ENCODE results near the gene SLC25A51. TPM values are rescaled to one million over a fixed set of nuclear protein-coding genes. Genes with fewer than 3 reads are reported as not detected.
A peak's percentile ranks its signal among the peaks of the same experiment; 100 is the strongest.

SLC25A51 gene, protein sequence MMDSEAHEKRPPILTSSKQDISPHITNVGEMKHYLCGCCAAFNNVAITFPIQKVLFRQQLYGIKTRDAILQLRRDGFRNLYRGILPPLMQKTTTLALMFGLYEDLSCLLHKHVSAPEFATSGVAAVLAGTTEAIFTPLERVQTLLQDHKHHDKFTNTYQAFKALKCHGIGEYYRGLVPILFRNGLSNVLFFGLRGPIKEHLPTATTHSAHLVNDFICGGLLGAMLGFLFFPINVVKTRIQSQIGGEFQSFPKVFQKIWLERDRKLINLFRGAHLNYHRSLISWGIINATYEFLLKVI
- polyA plus RNA-seq (26.8 and 34.5 TPM in 2 replicates), polyA minus RNA-seq (102 and 106 TPM in 2 replicates)

GRCh38 chr9:37903647-37904444 lies at the start of gene SLC25A51:
Gene SLC25A51, minus strand, starts transcription at chr9:37904127. Its CDS starts 15,577 bp downstream, at chr9:37888550.
- Histone ChIP-seq H3K9me2 (ENCODE audit: insufficient read depth, low read length) (no peaks in the 10 kb centered on the region), H2AFZ (ENCODE audit: low read depth, low read length) (peak within 1 kb of the TSS; percentile 61), H3K27me3 (ENCODE audit: insufficient read depth, low read depth, low read length) (no peaks in the 10 kb centered on the region), H3K9me3 (ENCODE audit: low read length) (no peaks in the 10 kb centered on the region), H3F3A (ENCODE audit: insufficient read depth, low read length, poor library complexity, severe bottlenecking) (no peaks in the 10 kb centered on the region), H4K20me1 (ENCODE audit: insufficient read depth) (no peaks in the 10 kb centered on the region), H3K79me2 (replicated peaks; ENCODE audit: insufficient read depth, low read length) (peaks cover 26% of the 10 kb centered on the region), H3K4me2 (ENCODE audit: low read length) (peak within 1 kb of the TSS; percentile 93), H3K9ac (ENCODE audit: low read length) (peak within 1 kb of the TSS; percentile 81), H3K36me3 (ENCODE audit: insufficient read depth, low read length) (no peaks in the 10 kb centered on the region), H3K4me3 (ENCODE audit: low read length) (peak within 1 kb of the TSS; percentile 96), H3K27ac (ENCODE audit: low read length) (peak within 1 kb of the TSS; percentile 70)
- TF ChIP-seq MXI1 (conservative IDR thresholded peaks at IDR 0.05; ENCODE audit: poor library complexity, severe bottlenecking) (peak; percentile 98), CTCF (IDR thresholded peaks at IDR 0.05; ENCODE audit: poor library complexity, severe bottlenecking) (peak; percentile 99), EZH2 (IDR thresholded peaks at IDR 0.05; ENCODE audit: borderline replicate concordance, insufficient read depth, low read length, poor library complexity, severe bottlenecking) (no peak), SMC3 (conservative IDR thresholded peaks at IDR 0.05; ENCODE audit: poor library complexity) (peak; percentile 90), TAF1 (IDR thresholded peaks at IDR 0.05; ENCODE audit: low read depth) (peak; percentile 41), RAD21 (conservative IDR thresholded peaks at IDR 0.05) (peak; percentile 81), POLR2AphosphoS5 (IDR thresholded peaks at IDR 0.05) (peak; percentile 90), EP300 (conservative IDR thresholded peaks at IDR 0.05; ENCODE audit: poor library complexity, severe bottlenecking) (peak; percentile 74)
- TF ChIP-seq, protein P1, sequence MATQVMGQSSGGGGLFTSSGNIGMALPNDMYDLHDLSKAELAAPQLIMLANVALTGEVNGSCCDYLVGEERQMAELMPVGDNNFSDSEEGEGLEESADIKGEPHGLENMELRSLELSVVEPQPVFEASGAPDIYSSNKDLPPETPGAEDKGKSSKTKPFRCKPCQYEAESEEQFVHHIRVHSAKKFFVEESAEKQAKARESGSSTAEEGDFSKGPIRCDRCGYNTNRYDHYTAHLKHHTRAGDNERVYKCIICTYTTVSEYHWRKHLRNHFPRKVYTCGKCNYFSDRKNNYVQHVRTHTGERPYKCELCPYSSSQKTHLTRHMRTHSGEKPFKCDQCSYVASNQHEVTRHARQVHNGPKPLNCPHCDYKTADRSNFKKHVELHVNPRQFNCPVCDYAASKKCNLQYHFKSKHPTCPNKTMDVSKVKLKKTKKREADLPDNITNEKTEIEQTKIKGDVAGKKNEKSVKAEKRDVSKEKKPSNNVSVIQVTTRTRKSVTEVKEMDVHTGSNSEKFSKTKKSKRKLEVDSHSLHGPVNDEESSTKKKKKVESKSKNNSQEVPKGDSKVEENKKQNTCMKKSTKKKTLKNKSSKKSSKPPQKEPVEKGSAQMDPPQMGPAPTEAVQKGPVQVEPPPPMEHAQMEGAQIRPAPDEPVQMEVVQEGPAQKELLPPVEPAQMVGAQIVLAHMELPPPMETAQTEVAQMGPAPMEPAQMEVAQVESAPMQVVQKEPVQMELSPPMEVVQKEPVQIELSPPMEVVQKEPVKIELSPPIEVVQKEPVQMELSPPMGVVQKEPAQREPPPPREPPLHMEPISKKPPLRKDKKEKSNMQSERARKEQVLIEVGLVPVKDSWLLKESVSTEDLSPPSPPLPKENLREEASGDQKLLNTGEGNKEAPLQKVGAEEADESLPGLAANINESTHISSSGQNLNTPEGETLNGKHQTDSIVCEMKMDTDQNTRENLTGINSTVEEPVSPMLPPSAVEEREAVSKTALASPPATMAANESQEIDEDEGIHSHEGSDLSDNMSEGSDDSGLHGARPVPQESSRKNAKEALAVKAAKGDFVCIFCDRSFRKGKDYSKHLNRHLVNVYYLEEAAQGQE (IDR thresholded peaks at IDR 0.05; ENCODE audit: borderline replicate concordance), result peak; percentile 9

DNA sequence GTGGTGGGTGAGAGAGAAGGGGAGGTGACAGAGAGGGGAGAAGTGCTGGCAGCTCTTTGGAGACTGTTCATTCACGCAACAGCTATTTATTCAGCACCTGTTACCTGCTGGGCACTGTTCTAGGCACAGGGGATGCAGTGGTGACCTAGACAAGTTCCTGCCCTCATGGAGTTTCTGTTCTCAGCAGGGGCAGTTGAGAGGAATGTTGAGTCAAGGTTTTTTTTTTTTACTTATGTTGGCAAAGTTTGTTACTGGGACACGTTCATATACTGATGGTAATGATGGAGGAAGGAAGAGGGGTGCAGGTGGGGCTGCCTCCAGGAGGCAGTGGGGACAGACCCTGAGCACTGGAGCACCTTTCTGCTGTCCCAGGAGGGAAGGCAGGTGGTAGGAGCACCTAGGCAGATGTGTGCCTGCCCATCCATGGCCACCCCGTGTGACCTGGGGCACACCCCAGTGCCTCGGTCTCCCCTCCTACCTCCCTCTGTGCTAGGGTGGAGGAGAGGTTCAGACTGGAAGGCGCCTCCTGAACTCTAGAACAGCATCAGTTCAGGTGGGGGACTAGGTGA lies 49.4 kb upstream of the SLC25A51 start:
- Histone ChIP-seq H4K20me1 (ENCODE audit: insufficient read depth) (no peaks in the 10 kb centered on the region), H3K27ac (ENCODE audit: low read length) (no peak overlapping the region), H3F3A (ENCODE audit: insufficient read depth, low read length, poor library complexity, severe bottlenecking) (no peaks in the 10 kb centered on the region), H3K9me3 (ENCODE audit: low read length) (no peaks in the 10 kb centered on the region), H3K9me2 (ENCODE audit: insufficient read depth, low read length) (no peaks in the 10 kb centered on the region), H2AFZ (ENCODE audit: low read depth, low read length) (no peak overlapping the region), H3K79me2 (replicated peaks; ENCODE audit: insufficient read depth, low read length) (no peaks in the 10 kb centered on the region), H3K4me2 (ENCODE audit: low read length) (no peak overlapping the region), H3K9ac (ENCODE audit: low read length) (no peak overlapping the region), H3K4me3 (ENCODE audit: low read length) (no peak overlapping the region), H3K36me3 (ENCODE audit: insufficient read depth, low read length) (peaks cover 9% of the 10 kb centered on the region), H3K27me3 (ENCODE audit: insufficient read depth, low read depth, low read length) (no peaks in the 10 kb centered on the region)
- TF ChIP-seq CTCF (IDR thresholded peaks at IDR 0.05; ENCODE audit: poor library complexity, severe bottlenecking) (no peak), MXI1 (conservative IDR thresholded peaks at IDR 0.05; ENCODE audit: poor library complexity, severe bottlenecking) (no peak), EP300 (conservative IDR thresholded peaks at IDR 0.05; ENCODE audit: poor library complexity, severe bottlenecking) (no peak), RAD21 (conservative IDR thresholded peaks at IDR 0.05) (no peak), EZH2 (IDR thresholded peaks at IDR 0.05; ENCODE audit: borderline replicate concordance, insufficient read depth, low read length, poor library complexity, severe bottlenecking) (no peak), SMC3 (conservative IDR thresholded peaks at IDR 0.05; ENCODE audit: poor library complexity) (no peak), TAF1 (IDR thresholded peaks at IDR 0.05; ENCODE audit: low read depth) (no peak), POLR2AphosphoS5 (IDR thresholded peaks at IDR 0.05) (no peak)
- TF ChIP-seq, protein P1 (IDR thresholded peaks at IDR 0.05; ENCODE audit: borderline replicate concordance), result no peak
